Gastrocnemius medialis (tissue), 4 donors: ENCODE data around the gene STIM1. TPM values are rescaled to one million over a fixed set of nuclear protein-coding genes. Genes with fewer than 3 reads are reported as not detected.

Experiments used
- ATAC-seq, 2 donors: fragments of 150-250 bp; one replicate each; pipeline ENCODE4 v1.9.1; 2016
- DNase-seq, 2 donors: peaks; one replicate each; pipeline ENCODE4 v3.0.0-alpha.2; 2019
- H3K27ac ChIP-seq, 4 donors: fragments of 200-600 bp; sonication (generic); 1 replicate in 1 of 4; 2 replicates in 3 of 4; pipeline ENCODE4 v1.5.1; 2016 to 2018; ENCODE audit warnings: mild to moderate bottlenecking in 2 of 4, moderate library complexity in 1 of 4
- H3K27me3 ChIP-seq, 3 donors: fragments of 200-600 bp; sonication (generic) in 2 of 3; 1 replicate in 1 of 3; 2 replicates in 2 of 3; pipeline versions ENCODE4 v1.5.1 to v1.6.0; 2016 to 2019; ENCODE audit warnings: mild to moderate bottlenecking in 1 of 3, moderate library complexity in 1 of 3
- H3K36me3 ChIP-seq, 2 donors: fragments of 200-600 bp; sonication (generic) in 1 of 2; one replicate each; pipeline ENCODE4 v1.5.1; 2017 to 2018
- H3K4me1 ChIP-seq, 2 donors: fragments of 200-600 bp; sonication (generic) in 1 of 2; one replicate each; pipeline ENCODE4 v1.5.1; 2016 to 2017; ENCODE audit warnings: mild to moderate bottlenecking in 2 of 2
- H3K4me3 ChIP-seq, 4 donors: fragments of 200-600 bp; sonication (generic) in 3 of 4; 1 replicate in 1 of 4; 2 replicates in 3 of 4; pipeline ENCODE4 v1.5.1; 2016 to 2019; ENCODE audit warnings: mild to moderate bottlenecking in 2 of 4
- H3K9me3 ChIP-seq, 3 donors: fragments of 200-600 bp; sonication (generic) in 2 of 3; 1 replicate in 1 of 3; 2 replicates in 2 of 3; pipeline ENCODE4 v1.5.1; 2016 to 2019
- CTCF ChIP-seq, 5 experiments: fragments of 450-650 bp in 3 of 5; fragments of 200-600 bp in 2 of 5; sonication (generic) in 2 of 5; IDR thresholded peaks in 4 of 5; conservative IDR thresholded peaks in 1 of 5; 1 replicate in 4 of 5; 2 replicates in 1 of 5; pipeline ENCODE4 v1.5.1; 2016 to 2019; ENCODE audit warnings: antibody characterized with exemption in 5 of 5, mild to moderate bottlenecking in 3 of 5, moderate library complexity in 3 of 5
- POLR2A ChIP-seq, 2 donors: fragments of 450-650 bp; IDR thresholded peaks; one replicate each; pipeline ENCODE4 v1.6.1; 2017; ENCODE audit warnings: antibody characterized with exemption in 2 of 2, mild to moderate bottlenecking in 2 of 2, moderate library complexity in 2 of 2
- in situ Hi-C, 4 donors: fragments of 200-750 bp; cut with MboI; loops; one replicate each; pipeline versions ENCODE4 v1.15.0 to v1.8.0; 2017; ENCODE audit warnings: low sequenced_read_pairs in 4 of 4
- intact Hi-C: fragments of 100-400 bp; cut with DNase I; formaldehyde crosslinking; loops from one replicate; pipeline ENCODE4 v1.15.1; 2023; ENCODE audit warnings: low total_unique reads
- total RNA-seq, 4 donors: library from RNA; depleted of rRNA; stranded (reverse); fragments of >200 nt; gene quantifications; one replicate each; pipeline versions ENCODE4 v1.1.0 to v1.2.3, GENCODE V29; 2016

STIM1 gene
- total RNA-seq, 4 donors from 2014 or later = 45.9 to 132 (median 87.3) TPM

GRCh38 chr11:4017129-4017528 is 161.7 kb downstream of the STIM1 start:
- DNase-seq (no peak), ATAC-seq (no peak)
- H3K27me3 ChIP-seq = no peaks in the 10 kb centered on the region
- intact Hi-C loops (no loop called here), in situ Hi-C loops (no loop called here)
- TF ChIP-seq CTCF (IDR thresholded peaks at IDR 0.05 in 4 of 5, conservative IDR thresholded peaks at IDR 0.05 in 1 of 5) (no peak), POLR2A (IDR thresholded peaks at IDR 0.05) (no peak)
- H3K27ac ChIP-seq = no peak overlapping the region
- no peak overlapping the region for H3K4me3 ChIP-seq
- H3K36me3 ChIP-seq = no peaks in the 10 kb centered on the region
- no peaks in the 10 kb centered on the region for H3K9me3 ChIP-seq
- peaks cover 7 to 17% of the 10 kb centered on the region in 2 donors for H3K4me1 ChIP-seq

DNA sequence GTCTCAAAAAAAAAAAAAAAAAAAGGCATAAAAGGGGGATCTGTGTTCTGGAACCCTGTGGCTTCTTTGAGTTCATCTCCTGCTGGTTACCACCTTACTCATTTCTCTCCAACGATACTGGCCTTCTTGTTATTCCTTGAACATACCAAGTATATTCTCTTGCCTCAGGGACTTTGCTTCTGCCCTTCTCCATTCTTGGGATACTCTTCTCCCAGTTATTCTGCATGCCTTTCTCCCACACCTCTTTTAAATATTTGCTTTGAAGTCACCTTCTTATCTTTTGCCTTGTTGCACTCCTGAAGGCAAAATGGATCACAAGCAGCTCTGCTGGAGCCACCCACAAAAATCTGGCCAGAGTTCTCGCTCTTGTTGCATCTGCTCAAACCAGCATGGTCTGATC is 163.2 kb downstream of the STIM1 start:
- Histone ChIP-seq H3K36me3 (no peaks in the 10 kb centered on the region), H3K4me1 (peaks cover 11 to 17% of the 10 kb centered on the region in 2 donors), H3K27ac (no peak overlapping the region), H3K4me3 (no peak overlapping the region), H3K27me3 (no peaks in the 10 kb centered on the region), H3K9me3 (no peaks in the 10 kb centered on the region)
- no peak for DNase-seq
- in situ Hi-C loops = no loop called here
- no peak for TF ChIP-seq POLR2A (IDR thresholded peaks at IDR 0.05)
- no peak for TF ChIP-seq CTCF (IDR thresholded peaks at IDR 0.05 in 4 of 5, conservative IDR thresholded peaks at IDR 0.05 in 1 of 5)
- ATAC-seq = no peak
- intact Hi-C loops = no loop called here

DNA sequence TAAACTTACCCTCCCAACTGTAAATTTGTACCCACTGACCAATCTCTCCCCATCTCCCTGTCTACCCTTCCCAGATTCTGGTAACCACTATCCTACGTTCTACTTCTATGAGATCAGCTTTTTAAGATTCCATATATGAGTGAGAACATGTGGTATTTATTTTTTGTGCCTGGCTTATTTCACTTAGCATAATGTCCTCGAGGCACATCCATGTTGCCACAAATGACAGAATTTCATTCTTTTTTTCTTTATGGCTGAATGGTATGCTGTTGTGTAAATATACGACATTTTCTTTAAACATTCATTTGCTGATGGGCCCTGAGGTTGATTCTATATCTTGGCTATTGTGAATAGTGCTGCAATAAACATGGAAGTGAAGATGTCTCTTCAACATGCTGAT is 164.4 kb downstream of the STIM1 start:
- Histone ChIP-seq H3K4me1 (peaks cover 22 to 28% of the 10 kb centered on the region in 2 donors), H3K27ac (no peak overlapping the region), H3K9me3 (no peaks in the 10 kb centered on the region), H3K27me3 (no peaks in the 10 kb centered on the region), H3K4me3 (no peak overlapping the region), H3K36me3 (no peaks in the 10 kb centered on the region)
- in situ Hi-C loops (loop anchor here in 1 of 4 donors (10.0 kb wide), 1 partner anchor 55 kb away; no protein-coding TSS in a partner anchor), intact Hi-C loops (no loop called here)
- ATAC-seq = no peak
- TF ChIP-seq CTCF (IDR thresholded peaks at IDR 0.05 in 4 of 5, conservative IDR thresholded peaks at IDR 0.05 in 1 of 5) (no peak), POLR2A (IDR thresholded peaks at IDR 0.05) (no peak)
- DNase-seq = no peak

DNA sequence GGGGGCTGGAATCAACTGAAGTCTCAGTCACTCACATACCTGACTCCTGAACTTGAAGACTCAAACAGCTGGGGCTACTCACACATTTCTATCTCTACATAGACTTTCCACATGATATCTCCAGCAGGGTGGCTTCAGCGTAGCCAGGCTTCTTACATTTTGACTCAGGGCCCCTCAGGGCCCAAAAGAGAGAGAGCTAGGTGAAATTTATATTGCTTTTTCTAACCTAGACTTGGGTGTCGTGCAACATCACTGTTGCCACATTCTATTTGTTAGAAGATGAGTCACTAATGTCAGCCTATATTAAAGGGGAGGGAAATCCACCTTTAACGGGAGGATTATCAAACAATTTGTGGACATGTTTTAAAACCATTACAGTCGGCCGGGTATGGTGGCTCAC is 167.2 kb downstream of the STIM1 start:
- Histone ChIP-seq H3K4me3 (no peak overlapping the region), H3K27ac (peak overlapping the region in 2 of 4 donors; percentile 10 to 31), H3K36me3 (no peaks in the 10 kb centered on the region), H3K9me3 (no peaks in the 10 kb centered on the region), H3K4me1 (peaks cover 36 to 42% of the 10 kb centered on the region in 2 donors), H3K27me3 (no peaks in the 10 kb centered on the region)
- intact Hi-C loops (no loop called here), in situ Hi-C loops (loop anchor here in 1 of 4 donors (10.0 kb wide), 1 partner anchor 58 kb away; no protein-coding TSS in a partner anchor)
- ATAC-seq (no peak), DNase-seq (no peak)
- no peak for TF ChIP-seq CTCF (IDR thresholded peaks at IDR 0.05 in 4 of 5, conservative IDR thresholded peaks at IDR 0.05 in 1 of 5)
- no peak for TF ChIP-seq POLR2A (IDR thresholded peaks at IDR 0.05)
